H9 (cell line): ENCODE measurements around the gene RSBN1L. TPM values are rescaled to one million over a fixed set of nuclear protein-coding genes. Genes with fewer than 3 reads are reported as not detected.

Experiments
- DNase-seq: peaks from one replicate; pipeline ENCODE4 v3.0.0-alpha.2; 2017
- H2AFZ ChIP-seq: one replicate; pipeline ENCODE4 v1.6.1; 2013; ENCODE audit warnings: mild to moderate bottlenecking, low read length, control low read depth, moderate library complexity
- H2AK5ac ChIP-seq: 2 replicates; pipeline ENCODE4 v1.6.1; 2013; ENCODE audit warnings: low read length, control low read depth, mixed read lengths; ENCODE audit not compliant: insufficient read length
- H2BK120ac ChIP-seq: one replicate; pipeline ENCODE4 v1.6.1; 2013; ENCODE audit warnings: low read depth, mild to moderate bottlenecking, low read length, control low read depth, inconsistent platforms; ENCODE audit not compliant: poor library complexity, severe bottlenecking
- H2BK12ac ChIP-seq: 2 replicates; pipeline ENCODE4 v1.6.1; 2013; ENCODE audit warnings: low read length, control low read depth, mixed read lengths, low read depth; ENCODE audit not compliant: insufficient read length
- H2BK15ac ChIP-seq: 2 replicates; pipeline ENCODE4 v1.6.1; 2013; ENCODE audit warnings: low read depth, low read length, control low read depth
- H2BK20ac ChIP-seq: one replicate; pipeline ENCODE4 v1.6.1; 2013; ENCODE audit warnings: low read depth, mild to moderate bottlenecking, low read length, control low read depth, inconsistent platforms; ENCODE audit not compliant: poor library complexity, severe bottlenecking
- H2BK5ac ChIP-seq: 2 replicates; pipeline ENCODE4 v1.6.1; 2013; ENCODE audit warnings: low read length, control low read depth, mixed read lengths; ENCODE audit not compliant: insufficient read length
- H3K14ac ChIP-seq: 2 replicates; pipeline ENCODE4 v1.6.1; 2013; ENCODE audit warnings: low read length, control low read depth; ENCODE audit not compliant: insufficient read depth
- H3K18ac ChIP-seq: 2 replicates; pipeline ENCODE4 v1.6.1; 2013; ENCODE audit warnings: low read depth, mild to moderate bottlenecking, mixed read lengths, low read length, control low read depth; ENCODE audit not compliant: insufficient read length
- H3K23ac ChIP-seq: 2 replicates; pipeline ENCODE4 v1.6.1; 2013; ENCODE audit warnings: low read length, control low read depth, mixed read lengths, low read depth; ENCODE audit not compliant: insufficient read length
- H3K23me2 ChIP-seq: 2 replicates; pipeline ENCODE4 v1.6.1; 2013; ENCODE audit warnings: low read depth, mild to moderate bottlenecking, mixed read lengths, low read length, control low read depth; ENCODE audit not compliant: insufficient read length, poor library complexity, severe bottlenecking
- H3K27ac ChIP-seq: 2 replicates; pipeline ENCODE4 v1.5.1; 2013; ENCODE audit warnings: low read length, control low read depth, mixed read lengths, low read depth; ENCODE audit not compliant: insufficient read length
- H3K27me3 ChIP-seq: 2 replicates; pipeline ENCODE4 v1.6.1; 2013; ENCODE audit warnings: low read length, control low read depth, inconsistent platforms; ENCODE audit not compliant: insufficient read depth
- H3K4ac ChIP-seq: 2 replicates; pipeline ENCODE4 v1.6.1; 2013; ENCODE audit warnings: low read depth, mild to moderate bottlenecking, control low read depth, inconsistent platforms, low read length, moderate library complexity
- H3K4me1 ChIP-seq: 2 replicates; pipeline ENCODE4 v1.6.1; 2013; ENCODE audit warnings: low read length, control low read depth, inconsistent platforms; ENCODE audit not compliant: insufficient read depth
- H3K4me2 ChIP-seq: 2 replicates; pipeline ENCODE4 v1.6.1; 2013; ENCODE audit warnings: low read length, control low read depth, mixed read lengths; ENCODE audit not compliant: insufficient read length, insufficient read depth
- H3K56ac ChIP-seq: 2 replicates; pipeline ENCODE4 v1.6.1; 2013; ENCODE audit warnings: low read depth, mild to moderate bottlenecking, mixed read lengths, low read length, control low read depth; ENCODE audit not compliant: insufficient read length
- H3K79me1 ChIP-seq: 2 replicates; pipeline ENCODE4 v1.6.1; 2013; ENCODE audit warnings: low read depth, mild to moderate bottlenecking, moderate library complexity, low read length, control low read depth, inconsistent platforms; ENCODE audit not compliant: insufficient read depth, poor library complexity, severe bottlenecking
- H3K79me2 ChIP-seq: 2 replicates; pipeline ENCODE4 v1.6.1; 2013; ENCODE audit warnings: low read length, control low read depth, inconsistent platforms; ENCODE audit not compliant: insufficient read depth
- H3K9ac ChIP-seq: 2 replicates; pipeline ENCODE4 v1.6.1; 2013; ENCODE audit warnings: low read length, control low read depth, mixed read lengths; ENCODE audit not compliant: insufficient read length; ENCODE audit errors: extremely low read depth
- H3K9me3 ChIP-seq: one replicate; pipeline ENCODE4 v1.6.1; 2013; ENCODE audit warnings: low read depth, low read length, inconsistent platforms; ENCODE audit not compliant: control insufficient read depth
- H3T11ph ChIP-seq: one replicate; pipeline ENCODE4 v1.6.1; 2013; ENCODE audit warnings: mild to moderate bottlenecking, low read length, control low read depth, inconsistent platforms
- H4K20me1 ChIP-seq: one replicate; pipeline ENCODE4 v1.6.1; 2013; ENCODE audit not compliant: control insufficient read depth, insufficient read length, insufficient read depth
- H4K5ac ChIP-seq: 2 replicates; pipeline ENCODE4 v1.6.1; 2013; ENCODE audit warnings: low read depth, mild to moderate bottlenecking, mixed read lengths, low read length, control low read depth; ENCODE audit not compliant: insufficient read length
- H4K8ac ChIP-seq: replicated peaks from 2 replicates; pipeline ENCODE4 v1.6.1; 2013; ENCODE audit warnings: low read length, control low read depth, mixed read lengths, low read depth; ENCODE audit not compliant: insufficient read length
- H4K91ac ChIP-seq: 2 replicates; pipeline ENCODE4 v1.6.1; 2013; ENCODE audit warnings: low read depth, mild to moderate bottlenecking, moderate library complexity, mixed read lengths, low read length, control low read depth; ENCODE audit not compliant: insufficient read length
- H3K27ac Mint-ChIP-seq, 3 experiments: 2 replicates in 2 of 3; 3 replicates in 1 of 3; pipeline ENCODE4 v1.8.0; 2020 to 2021; ENCODE audit warnings: mixed read lengths in 3 of 3, mild to moderate bottlenecking in 1 of 3, moderate library complexity in 1 of 3
- H3K27me3 Mint-ChIP-seq: 2 replicates; pipeline ENCODE4 v1.8.0; 2021; ENCODE audit warnings: low read depth, mild to moderate bottlenecking, moderate library complexity, mixed read lengths
- H3K36me3 Mint-ChIP-seq, 3 experiments: 2 replicates in 2 of 3; 3 replicates in 1 of 3; pipeline ENCODE4 v1.8.0; 2020 to 2021; ENCODE audit warnings: low read depth in 3 of 3, mixed read lengths in 3 of 3; ENCODE audit not compliant: insufficient read depth in 1 of 3
- H3K4me1 Mint-ChIP-seq, 2 experiments: 2 replicates each; pipeline ENCODE4 v1.8.0; 2020; ENCODE audit warnings: mixed read lengths in 2 of 2
- H3K4me3 Mint-ChIP-seq, 2 experiments: 2 replicates in 1 of 2; 3 replicates in 1 of 2; pipeline ENCODE4 v1.8.0; 2020 to 2021; ENCODE audit warnings: mild to moderate bottlenecking in 2 of 2, mixed read lengths in 2 of 2, moderate library complexity in 1 of 2
- H3K9me3 Mint-ChIP-seq, 2 experiments: 2 replicates in 1 of 2; 3 replicates in 1 of 2; pipeline ENCODE4 v1.8.0; 2020; ENCODE audit warnings: mild to moderate bottlenecking in 2 of 2, mixed read lengths in 2 of 2, moderate library complexity in 1 of 2
- CTCF ChIP-seq: fragments of 200-600 bp; sonication (generic); conservative IDR thresholded peaks from 3 replicates; pipeline ENCODE4 v1.8.0; 2021; ENCODE audit warnings: antibody characterized with exemption, mild to moderate bottlenecking
- WGBS: extraction: QIAGEN DNeasy Blood & Tissue Kit; methylation state at CpG from one replicate; pipeline ENCODE4 v1.1.7; 2013; ENCODE audit warnings: missing lambda C conversion rate, low lambda C conversion rate, mixed read lengths; ENCODE audit not compliant: insufficient read length; ENCODE audit errors: extremely low coverage; 5-methylcytosine and 5-hydroxymethylcytosine counted together
- total RNA-seq: library from RNA; stranded (reverse); gene quantifications from 2 replicates; pipeline ENCODE4 v1.2.1, GENCODE V29; 2021

RSBN1L gene
- total RNA-seq, 1 experiment from 2014 or later, result 20.6 TPM

DNA sequence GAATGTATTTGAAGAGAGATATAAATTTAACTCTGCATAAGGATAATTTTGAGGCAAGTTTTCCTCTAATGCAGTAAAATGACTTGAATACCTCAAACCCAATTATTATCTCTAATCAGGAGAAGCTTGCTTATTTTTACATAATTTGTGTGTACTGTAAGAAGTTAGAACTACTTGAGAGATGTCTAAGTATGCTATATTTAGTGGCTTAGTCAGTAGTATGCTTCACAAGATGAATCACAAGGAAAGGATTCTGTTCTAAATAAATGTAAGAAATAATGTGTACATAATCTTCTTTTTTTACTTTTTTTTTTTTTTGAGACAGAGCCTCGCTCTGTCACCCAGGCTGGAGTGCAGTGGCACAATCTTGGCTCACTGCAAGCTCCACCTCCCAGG, 116.0 kb downstream of the RSBN1L start:
- H3K9ac ChIP-seq, result no peak overlapping the region
- no peak overlapping the region for H2BK15ac ChIP-seq
- H3K23ac ChIP-seq, result no peak overlapping the region
- H2AFZ ChIP-seq, result no peak overlapping the region
- H3K56ac ChIP-seq, result no peak overlapping the region
- no peaks in the 10 kb centered on the region for H3K23me2 ChIP-seq
- H2AK5ac ChIP-seq, result no peak overlapping the region
- Mint-ChIP-seq H3K36me3 (peaks cover 5 to 15% (median 9%) of the 10 kb centered on the region in 3 experiments), H3K27me3 (no peaks in the 10 kb centered on the region), H3K4me3 (no peak overlapping the region), H3K9me3 (peaks cover 9 to 16% of the 10 kb centered on the region in 2 experiments), H3K4me1 (no peaks in the 10 kb centered on the region), H3K27ac (no peak overlapping the region)
- H3K79me2 ChIP-seq, result no peaks in the 10 kb centered on the region
- no peaks in the 10 kb centered on the region for H3K27me3 ChIP-seq
- no peak overlapping the region for H3K14ac ChIP-seq
- no peaks in the 10 kb centered on the region for H4K20me1 ChIP-seq
- H2BK120ac ChIP-seq, result no peak overlapping the region
- H2BK5ac ChIP-seq, result no peak overlapping the region
- no peak for TF ChIP-seq CTCF
- no peak overlapping the region for H4K5ac ChIP-seq
- no peak overlapping the region for H4K8ac ChIP-seq
- no peaks in the 10 kb centered on the region for H3K79me1 ChIP-seq
- no peak overlapping the region for H3T11ph ChIP-seq
- H2BK20ac ChIP-seq, result no peak overlapping the region
- no CpG with 5 or more reads among the region's 1 CpG for WGBS
- H3K9me3 ChIP-seq, result no peaks in the 10 kb centered on the region
- H3K4ac ChIP-seq, result no peak overlapping the region
- no peak overlapping the region for H3K4me2 ChIP-seq
- no peak overlapping the region for H3K18ac ChIP-seq
- no peak overlapping the region for H2BK12ac ChIP-seq
- no peak overlapping the region for H4K91ac ChIP-seq
- no peak for DNase-seq
- no peak overlapping the region for H3K27ac ChIP-seq
- no peaks in the 10 kb centered on the region for H3K4me1 ChIP-seq
